ENCODE measurements around the gene CD276. TPM values are rescaled to one million over a fixed set of nuclear protein-coding genes. Genes with fewer than 3 reads are reported as not detected.

Gene CD276
- total and polyA plus RNA-seq, 2 experiments from 2014 or later = 127 to 172 TPM

GRCh38 chr15:73755946-73756345 lies 71.8 kb downstream of the CD276 start:
- no peak overlapping the region for H3K27ac ChIP-seq

DNA sequence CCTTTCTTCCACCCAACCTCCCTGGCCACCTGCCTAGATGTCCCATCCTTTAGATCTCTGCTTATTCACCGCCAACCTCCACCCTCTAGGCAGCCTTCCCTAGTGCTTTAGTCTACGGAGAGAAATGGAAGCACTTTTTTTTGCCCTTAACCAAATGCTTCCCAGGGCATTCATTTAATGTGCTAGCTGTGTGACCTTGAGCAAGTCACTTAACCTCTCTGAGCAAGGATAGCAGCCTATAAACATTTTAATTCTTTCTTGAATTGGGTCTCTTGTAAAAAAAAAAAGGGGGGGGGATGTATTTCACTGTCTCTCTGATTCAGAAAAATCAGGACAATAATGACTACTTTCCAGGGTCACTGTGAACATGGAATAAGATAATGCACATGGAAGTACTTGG lies 72.2 kb downstream of the CD276 start:
- no peak for DNase-seq (ENCODE audit: low read depth in 1 of 2, low spot score in 1 of 2)
- no peaks in the 10 kb centered on the region for H3K4me1 ChIP-seq (ENCODE audit: low read depth)
- H3K27me3 ChIP-seq = peaks cover 6% of the 10 kb centered on the region
- no peaks in the 10 kb centered on the region for H3K9me3 ChIP-seq (ENCODE audit: low read depth)
- no peak overlapping the region for H3K27ac ChIP-seq
- H3K4me3 ChIP-seq = no peak overlapping the region
- no peaks in the 10 kb centered on the region for H3K36me3 ChIP-seq
- TF ChIP-seq, protein P1, sequence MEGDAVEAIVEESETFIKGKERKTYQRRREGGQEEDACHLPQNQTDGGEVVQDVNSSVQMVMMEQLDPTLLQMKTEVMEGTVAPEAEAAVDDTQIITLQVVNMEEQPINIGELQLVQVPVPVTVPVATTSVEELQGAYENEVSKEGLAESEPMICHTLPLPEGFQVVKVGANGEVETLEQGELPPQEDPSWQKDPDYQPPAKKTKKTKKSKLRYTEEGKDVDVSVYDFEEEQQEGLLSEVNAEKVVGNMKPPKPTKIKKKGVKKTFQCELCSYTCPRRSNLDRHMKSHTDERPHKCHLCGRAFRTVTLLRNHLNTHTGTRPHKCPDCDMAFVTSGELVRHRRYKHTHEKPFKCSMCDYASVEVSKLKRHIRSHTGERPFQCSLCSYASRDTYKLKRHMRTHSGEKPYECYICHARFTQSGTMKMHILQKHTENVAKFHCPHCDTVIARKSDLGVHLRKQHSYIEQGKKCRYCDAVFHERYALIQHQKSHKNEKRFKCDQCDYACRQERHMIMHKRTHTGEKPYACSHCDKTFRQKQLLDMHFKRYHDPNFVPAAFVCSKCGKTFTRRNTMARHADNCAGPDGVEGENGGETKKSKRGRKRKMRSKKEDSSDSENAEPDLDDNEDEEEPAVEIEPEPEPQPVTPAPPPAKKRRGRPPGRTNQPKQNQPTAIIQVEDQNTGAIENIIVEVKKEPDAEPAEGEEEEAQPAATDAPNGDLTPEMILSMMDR (IDR thresholded peaks at IDR 0.05; ENCODE audit: low read depth, low read length) = no peak

More at GRCh38 chr15:73755946-73756345, 71.8 kb downstream of the CD276 start:
- TF ChIP-seq, protein P1 (IDR thresholded peaks at IDR 0.05; ENCODE audit: low read depth, low read length) = no peak
- Histone ChIP-seq H3K27me3 (peaks cover 11% of the 10 kb centered on the region), H3K4me3 (no peak overlapping the region), H3K4me1 (ENCODE audit: low read depth) (no peaks in the 10 kb centered on the region), H3K36me3 (no peaks in the 10 kb centered on the region), H3K9me3 (ENCODE audit: low read depth) (no peaks in the 10 kb centered on the region)
- DNase-seq (ENCODE audit: low read depth in 1 of 2, low spot score in 1 of 2) = no peak

DNA sequence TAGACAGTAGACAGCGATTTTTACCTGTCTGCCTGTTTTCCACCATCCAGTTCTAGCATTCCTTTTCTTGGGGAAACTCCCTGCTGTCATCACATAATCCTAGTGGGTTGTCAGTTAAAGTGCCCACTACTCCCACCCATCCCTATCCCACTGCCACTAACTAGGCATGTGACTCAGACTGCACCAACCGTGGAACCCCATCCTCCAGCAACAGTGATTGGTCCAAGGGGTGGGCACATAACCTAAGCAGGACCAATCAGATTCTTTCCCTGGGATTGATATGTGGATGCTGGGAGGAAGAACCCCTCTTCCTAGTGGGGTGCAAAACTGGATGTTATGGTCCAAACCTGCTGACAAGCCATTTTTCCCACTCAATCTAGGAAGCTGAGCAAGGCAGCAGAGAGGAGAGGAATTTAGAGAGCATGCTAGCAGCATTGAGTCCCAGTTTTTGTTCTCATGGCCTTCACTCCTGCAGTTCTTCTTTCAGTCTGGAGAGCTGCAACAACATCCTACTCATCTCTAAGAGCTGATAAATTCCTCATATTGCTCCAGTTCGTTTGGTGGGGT lies 72.8 kb downstream of the CD276 start:
- no peaks in the 10 kb centered on the region for H3K4me1 ChIP-seq (ENCODE audit: low read depth)
- peaks cover 5% of the 10 kb centered on the region for H3K27me3 ChIP-seq
- no peak for DNase-seq (ENCODE audit: low read depth in 1 of 2, low spot score in 1 of 2)
- H3K27ac ChIP-seq = no peak overlapping the region
- H3K4me3 ChIP-seq = no peak overlapping the region
- H3K9me3 ChIP-seq (ENCODE audit: low read depth) = no peaks in the 10 kb centered on the region
- no peaks in the 10 kb centered on the region for H3K36me3 ChIP-seq
- TF ChIP-seq, protein P1 (IDR thresholded peaks at IDR 0.05; ENCODE audit: low read depth, low read length) = no peak

DNA sequence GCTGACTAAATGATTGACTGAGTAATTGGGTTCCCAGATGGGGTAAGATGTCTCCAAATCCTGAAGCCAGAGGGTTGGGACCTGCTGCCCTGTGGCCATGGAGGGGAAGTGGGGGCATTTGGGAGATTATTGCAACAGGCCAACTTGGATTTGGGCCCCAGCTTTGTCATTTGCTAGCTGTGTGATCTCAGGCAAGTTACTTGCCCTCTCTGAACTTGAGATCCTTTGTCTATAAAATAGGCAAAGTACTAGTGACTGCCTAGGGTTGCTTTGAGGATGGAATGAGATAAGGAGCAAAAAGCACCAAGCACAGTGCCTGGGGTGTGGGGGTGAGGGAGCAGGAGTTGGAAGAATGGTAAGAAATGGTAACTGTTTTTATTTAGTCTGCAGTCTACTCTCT lies 73.4 kb downstream of the CD276 start:
- no peaks in the 10 kb centered on the region for H3K9me3 ChIP-seq (ENCODE audit: low read depth)
- TF ChIP-seq, protein P1 (IDR thresholded peaks at IDR 0.05; ENCODE audit: low read depth, low read length) = no peak
- no peaks in the 10 kb centered on the region for H3K4me1 ChIP-seq (ENCODE audit: low read depth)
- H3K4me3 ChIP-seq = no peak overlapping the region
- no peaks in the 10 kb centered on the region for H3K36me3 ChIP-seq
- DNase-seq (ENCODE audit: low read depth in 1 of 2, low spot score in 1 of 2) = no peak
- no peak overlapping the region for H3K27ac ChIP-seq
- peaks cover 4% of the 10 kb centered on the region for H3K27me3 ChIP-seq

- no peaks in the 10 kb centered on the region for H3K4me1 ChIP-seq (ENCODE audit: low read depth)
- no peak for DNase-seq (ENCODE audit: low read depth in 1 of 2, low spot score in 1 of 2)
- H3K4me3 ChIP-seq = no peak overlapping the region
- H3K27ac ChIP-seq = no peak overlapping the region
- H3K36me3 ChIP-seq = no peaks in the 10 kb centered on the region
- H3K27me3 ChIP-seq = peaks cover 4% of the 10 kb centered on the region
- TF ChIP-seq, protein P1 (IDR thresholded peaks at IDR 0.05; ENCODE audit: low read depth, low read length) = no peak
- no peaks in the 10 kb centered on the region for H3K9me3 ChIP-seq (ENCODE audit: low read depth)
These were observed 74.3 kb downstream of the CD276 start for GRCh38 chr15:73758461-73758860.
